Measurements from ENCODE around the gene TMEM30A. TPM values are rescaled to one million over a fixed set of nuclear protein-coding genes. Genes with fewer than 3 reads are reported as not detected.

Gene TMEM30A
- total and polyA plus RNA-seq, 4 donors, result 33.3 to 71.0 (median 45.4) TPM

GRCh38 chr6:75273009-75273408, 11.6 kb downstream of the TMEM30A start:
- Histone ChIP-seq H3K27me3 (ENCODE audit: control insufficient read depth in 4 of 4, insufficient read depth in 4 of 4, low read length in 3 of 4) (no peaks in the 10 kb centered on the region), H3K9me3 (ENCODE audit: control insufficient read depth in 4 of 4, low read length in 3 of 4) (no peaks in the 10 kb centered on the region), H3K27ac (ENCODE audit: low read depth in 1 of 2, low read length in 2 of 2) (no peak overlapping the region), H3K4me1 (ENCODE audit: control insufficient read depth in 4 of 4, insufficient read depth in 4 of 4, low read length in 3 of 4) (peaks cover 0 to 6% (median 2%) of the 10 kb centered on the region in 4 donors), H3K36me3 (ENCODE audit: control insufficient read depth in 4 of 4, insufficient read depth in 3 of 4, low read depth in 1 of 4, low read length in 3 of 4) (peaks cover 0 to 4% (median 2%) of the 10 kb centered on the region in 4 donors), H3K9ac (ENCODE audit: low read depth in 1 of 2, low read length in 2 of 2) (no peak overlapping the region), H3K4me3 (ENCODE audit: low read depth in 1 of 3, low read length in 3 of 3) (no peak overlapping the region)
- no peak for DNase-seq (ENCODE audit: low spot score)
- WGBS, result 80% methylated on average over 4 of the region's 4 CpGs
- TF ChIP-seq FOXA1 (IDR thresholded peaks at IDR 0.05) (no peak), JUND (IDR thresholded peaks at IDR 0.05) (no peak), REST (IDR thresholded peaks at IDR 0.05) (no peak), MAX (IDR thresholded peaks at IDR 0.05) (no peak), YY1 (IDR thresholded peaks at IDR 0.05) (no peak), HNF4G (IDR thresholded peaks at IDR 0.05) (no peak), RAD21 (IDR thresholded peaks at IDR 0.05) (no peak), CTCF (IDR thresholded peaks at IDR 0.05; ENCODE audit: low read depth, low read length, missing input control) (no peak), FOXA2 (IDR thresholded peaks at IDR 0.05) (no peak)

GRCh38 chr6:75272145-75272840, 12.3 kb downstream of the TMEM30A start:
- peaks cover 0 to 4% (median 2%) of the 10 kb centered on the region in 4 donors for H3K36me3 ChIP-seq (ENCODE audit: control insufficient read depth in 4 of 4, insufficient read depth in 3 of 4, low read depth in 1 of 4, low read length in 3 of 4)
- H3K27ac ChIP-seq (ENCODE audit: low read depth in 1 of 2, low read length in 2 of 2), result no peak overlapping the region
- H3K4me3 ChIP-seq (ENCODE audit: low read depth in 1 of 3, low read length in 3 of 3), result no peak overlapping the region
- no peaks in the 10 kb centered on the region for H3K27me3 ChIP-seq (ENCODE audit: control insufficient read depth in 4 of 4, insufficient read depth in 4 of 4, low read length in 3 of 4)
- no peaks in the 10 kb centered on the region for H3K9me3 ChIP-seq (ENCODE audit: control insufficient read depth in 4 of 4, low read length in 3 of 4)
- H3K4me1 ChIP-seq (ENCODE audit: control insufficient read depth in 4 of 4, insufficient read depth in 4 of 4, low read length in 3 of 4), result peaks cover 0 to 6% (median 2%) of the 10 kb centered on the region in 4 donors
- WGBS, result 92% methylated on average over 5 of the region's 5 CpGs
- TF ChIP-seq MAX (IDR thresholded peaks at IDR 0.05) (no peak), EGR1 (IDR thresholded peaks at IDR 0.05; ENCODE audit: low read depth in 2 of 2) (no peak), HNF4G (IDR thresholded peaks at IDR 0.05) (no peak), HNF4A (conservative IDR thresholded peaks at IDR 0.05) (no peak), NR2F2 (IDR thresholded peaks at IDR 0.05) (no peak), ATF3 (IDR thresholded peaks at IDR 0.05) (no peak), TAF1 (conservative IDR thresholded peaks at IDR 0.05) (no peak), FOXA2 (IDR thresholded peaks at IDR 0.05) (no peak), FOXA1 (IDR thresholded peaks at IDR 0.05) (no peak), SP1 (IDR thresholded peaks at IDR 0.05) (no peak), JUND (IDR thresholded peaks at IDR 0.05) (no peak), RAD21 (IDR thresholded peaks at IDR 0.05) (no peak), REST (IDR thresholded peaks at IDR 0.05) (no peak), RXRA (IDR thresholded peaks at IDR 0.05) (no peak)
- H3K9ac ChIP-seq (ENCODE audit: low read depth in 1 of 2, low read length in 2 of 2), result no peak overlapping the region
- no peak for DNase-seq (ENCODE audit: low spot score)

Measured in liver (tissue), 9 donors.